HCT116 (cell line): ENCODE measurements around the gene CBFA2T3. TPM values are rescaled to one million over a fixed set of nuclear protein-coding genes. Genes with fewer than 3 reads are reported as not detected.

Source experiments
- ATAC-seq: fragments of 200-7000 bp; cut with Tn5 transposase; 2 replicates; pipeline ENCODE4 v1.9.1; 2020; ENCODE audit warnings: mild to moderate bottlenecking, moderate library complexity
- BruUV-seq: library from RNA; stranded (reverse); fragments of 400-500 nt; replicated peaks from 2 replicates; lab custom pipeline; 2021; lab: Mats Ljungman, UMichigan
- CTCF ChIA-PET: fragments of 300-600 bp; sonication (Branson Sonifier 250); formaldehyde crosslinking; loops from one replicate; lab custom pipeline; 2021; ENCODE audit warnings: antibody characterized with exemption; lab: Charles Lee
- POLR2A ChIA-PET: fragments of 300-600, 350-600 bp; sonication (Branson Sonifier 250); formaldehyde crosslinking; loops from one replicate; lab custom pipeline; 2021; ENCODE audit warnings: antibody characterized with exemption; lab: Charles Lee
- RAD21 ChIA-PET, 2 experiments: fragments of 300-600 bp; sonication (Branson Sonifier 250); formaldehyde crosslinking; loops; one replicate each; lab custom pipeline; 2023; ENCODE audit warnings: low total read pairs in 2 of 2; ENCODE audit not compliant: uncharacterized antibody in 2 of 2, unreplicated experiment in 2 of 2, low non-redundant PET in 1 of 2; lab: Charles Lee
- DNase-seq: peaks from one replicate; pipeline ENCODE4 v3.0.0-alpha.2; 2010; ENCODE audit warnings: low read depth, low spot score
- H2AFZ ChIP-seq: fragments of 200-600 bp; shearing (Covaris generic), sonication (generic); 2 replicates; pipeline ENCODE4 v1.6.1; 2017; ENCODE audit warnings: low read depth, mixed run types, mixed read lengths, antibody characterized with exemption, low read length; ENCODE audit not compliant: poor library complexity, severe bottlenecking
- H3K27ac ChIP-seq: 2 replicates; pipeline ENCODE4 v1.5.1; 2012; ENCODE audit warnings: low read depth, low read length
- H3K27me3 ChIP-seq: fragments of 200-600 bp; sonication (generic); 2 replicates; pipeline ENCODE4 v1.6.1; 2016; ENCODE audit warnings: mixed run types, low read length, mixed read lengths; ENCODE audit not compliant: insufficient read depth
- H3K36me3 ChIP-seq, 2 experiments: fragments of 200-500 bp in 1 of 2; fragments of 200-600 bp in 1 of 2; sonication (Bioruptor generic) in 1 of 2; sonication (generic) in 1 of 2; 2 replicates each; pipeline versions ENCODE4 v1.5.1 to v1.6.1; 2014 to 2016; ENCODE audit warnings: low read length in 2 of 2, inconsistent platforms in 1 of 2, mixed read lengths in 1 of 2, mixed run types in 1 of 2; ENCODE audit not compliant: insufficient read depth in 2 of 2, control insufficient read depth in 1 of 2
- H3K4me1 ChIP-seq, 2 experiments: fragments of 200-600 bp in 1 of 2; sonication (generic) in 1 of 2; 2 replicates each; pipeline versions ENCODE4 v1.5.1 to v1.6.1; 2012 to 2017; ENCODE audit warnings: low read length in 2 of 2, inconsistent platforms in 1 of 2, mild to moderate bottlenecking in 1 of 2, mixed read lengths in 1 of 2, mixed run types in 1 of 2, moderate library complexity in 1 of 2; ENCODE audit not compliant: insufficient read depth in 2 of 2, control insufficient read depth in 1 of 2
- H3K4me2 ChIP-seq: fragments of 200-600 bp; sonication (generic); 2 replicates; pipeline ENCODE4 v1.6.1; 2017; ENCODE audit warnings: mixed run types, low read length, mixed read lengths
- H3K4me3 ChIP-seq, 2 experiments: fragments of 200-600 bp in 1 of 2; sonication (generic) in 1 of 2; replicated peaks in 1 of 2; 2 replicates each; pipeline ENCODE4 v1.5.1; 2011 to 2016; ENCODE audit warnings: low read length in 2 of 2, control low read depth in 1 of 2, low read depth in 1 of 2, mild to moderate bottlenecking in 1 of 2, mixed read lengths in 1 of 2, mixed run types in 1 of 2
- H3K79me2 ChIP-seq: fragments of 200-600 bp; sonication (generic); 2 replicates; pipeline ENCODE4 v1.6.1; 2017; ENCODE audit warnings: mild to moderate bottlenecking, mixed run types, low read length, moderate library complexity, mixed read lengths; ENCODE audit not compliant: insufficient read depth
- H3K9ac ChIP-seq: fragments of 200-600 bp; sonication (generic); 2 replicates; pipeline ENCODE4 v1.6.1; 2016; ENCODE audit warnings: low read length, mixed read lengths
- H3K9me2 ChIP-seq: fragments of 200-600 bp; sonication (generic), shearing (Covaris generic); 2 replicates; pipeline ENCODE4 v1.6.1; 2017; ENCODE audit warnings: mixed run types, mild to moderate bottlenecking, moderate library complexity; ENCODE audit not compliant: insufficient read depth
- H3K9me3 ChIP-seq, 2 experiments: fragments of 200-500 bp in 1 of 2; fragments of 200-600 bp in 1 of 2; sonication (Bioruptor generic) in 1 of 2; sonication (generic) in 1 of 2; 2 replicates each; pipeline ENCODE4 v1.6.1; 2014 to 2017; ENCODE audit warnings: low read length in 2 of 2, mixed read lengths in 2 of 2, inconsistent platforms in 1 of 2, low read depth in 1 of 2, mild to moderate bottlenecking in 1 of 2, mixed run types in 1 of 2, moderate library complexity in 1 of 2; ENCODE audit not compliant: control insufficient read depth in 1 of 2, insufficient read depth in 1 of 2
- H4K20me1 ChIP-seq: fragments of 200-600 bp; sonication (generic), shearing (Covaris generic); 2 replicates; pipeline ENCODE4 v1.6.1; 2017; ENCODE audit warnings: mixed run types, mild to moderate bottlenecking, moderate library complexity; ENCODE audit not compliant: insufficient read depth
- CTCF ChIP-seq, 3 experiments: fragments of 200-600 bp in 1 of 3; sonication (generic) in 1 of 3; IDR thresholded peaks in 2 of 3; conservative IDR thresholded peaks in 1 of 3; 2 replicates each; pipeline ENCODE4 v1.5.1; 2012 to 2017; ENCODE audit warnings: low read depth in 2 of 3, low read length in 2 of 3, antibody characterized with exemption in 1 of 3, borderline replicate concordance in 1 of 3, control low read depth in 1 of 3, mild to moderate bottlenecking in 1 of 3, mixed read lengths in 1 of 3, mixed run types in 1 of 3, moderate library complexity in 1 of 3; ENCODE audit not compliant: insufficient read depth in 1 of 3
- EZH2phosphoT487 ChIP-seq: fragments of 200-600 bp; IDR thresholded peaks from 2 replicates; pipeline ENCODE4 v1.6.1; 2018; ENCODE audit warnings: antibody characterized with exemption, borderline replicate concordance
- FOSL1 ChIP-seq: IDR thresholded peaks from 2 replicates; pipeline ENCODE4 v1.6.1; 2012; ENCODE audit warnings: low read depth
- POLR2A ChIP-seq: IDR thresholded peaks from 2 replicates; pipeline ENCODE4 v1.7.0; 2011; ENCODE audit warnings: borderline replicate concordance; ENCODE audit not compliant: insufficient read depth, insufficient read length; ENCODE audit errors: extremely low read depth
- REST ChIP-seq: IDR thresholded peaks from 2 replicates; pipeline ENCODE4 v1.6.1; 2012; ENCODE audit warnings: low read depth
- SRF ChIP-seq: IDR thresholded peaks from 2 replicates; pipeline ENCODE4 v1.6.1; 2012; ENCODE audit warnings: low read depth
- TCF7L2 ChIP-seq: IDR thresholded peaks from 2 replicates; pipeline ENCODE4 v1.7.0; 2011; ENCODE audit warnings: borderline replicate concordance, inconsistent platforms; ENCODE audit not compliant: insufficient read depth, insufficient read length; ENCODE audit errors: extremely low read depth
- YY1 ChIP-seq: IDR thresholded peaks from 2 replicates; pipeline ENCODE4 v1.6.1; 2011; ENCODE audit warnings: low read length, low read depth, moderate library complexity, mild to moderate bottlenecking; ENCODE audit not compliant: insufficient replicate concordance; ENCODE audit errors: extremely low read depth
- ZFX ChIP-seq: fragments of 450-650 bp; IDR thresholded peaks from 2 replicates; pipeline ENCODE4 v1.6.1; 2017
- intact Hi-C: fragments of 100-400 bp; cut with micrococcal nuclease; formaldehyde crosslinking; loops from 2 replicates; pipeline ENCODE4 v1.10.0; 2022
- total RNA-seq: library from RNA; stranded (reverse); gene quantifications from one replicate; pipeline ENCODE4 v1.2.1, GENCODE V29; 2021; ENCODE audit not compliant: unreplicated experiment

The CBFA2T3 gene
- total RNA-seq, 1 experiment from 2014 or later, result 19.1 TPM

GRCh38 chr16:89026121-89026612 lies 49.2 kb upstream of the CBFA2T3 start (continued):
- TF ChIP-seq CTCF (IDR thresholded peaks at IDR 0.05 in 2 of 3, conservative IDR thresholded peaks at IDR 0.05 in 1 of 3; ENCODE audit: borderline replicate concordance in 1 of 3, insufficient read depth in 1 of 3, low read depth in 2 of 3, low read length in 2 of 3) (no peak), EZH2phosphoT487 (no peak)

GRCh38 chr16:89025636-89026035 lies 48.6 kb upstream of the CBFA2T3 start:
- CTCF ChIA-PET, result no interaction called here
- RAD21 ChIA-PET, result no interaction called here
- H3K4me1 ChIP-seq, result peaks cover 0 to 11% of the 10 kb centered on the region in 2 experiments; a peak in 3 of 4 replicates
- H3K4me3 ChIP-seq, result no peak overlapping the region
- H3K9me2 ChIP-seq, result no peaks in the 10 kb centered on the region
- no peak for DNase-seq
- H3K79me2 ChIP-seq, result no peaks in the 10 kb centered on the region
- H3K4me2 ChIP-seq, result peak overlapping the region; percentile 22; the same call in 1 of the 2 replicates
- BruUV-seq, result no TSS peak
- H3K9ac ChIP-seq, result no peak overlapping the region
- H2AFZ ChIP-seq, result no peak overlapping the region
- intact Hi-C loops, result no loop called here
- no peaks in the 10 kb centered on the region for H4K20me1 ChIP-seq
- no peak overlapping the region for H3K27ac ChIP-seq
- peaks cover 0 to 1% of the 10 kb centered on the region in 2 experiments; a peak in 1 of 4 replicates for H3K9me3 ChIP-seq
- no peaks in the 10 kb centered on the region for H3K36me3 ChIP-seq
- TF ChIP-seq TCF7L2 (no peak), FOSL1 (no peak), ZFX (no peak), REST (no peak), POLR2A (no peak), YY1 (no peak), SRF (no peak)
- peaks cover 56% of the 10 kb centered on the region for H3K27me3 ChIP-seq
- POLR2A ChIA-PET, result no interaction called here
- 0 out of 2 replicates have a peak, but pooled peaks have one; percentile 17 for ATAC-seq
